ENCODE measurements around the gene LRRC70. TPM values are rescaled to one million over a fixed set of nuclear protein-coding genes. Genes with fewer than 3 reads are reported as not detected.

Gene LRRC70
- total and polyA plus RNA-seq, 2 experiments from 2014 or later: 0.54 to 0.68 TPM

DNA sequence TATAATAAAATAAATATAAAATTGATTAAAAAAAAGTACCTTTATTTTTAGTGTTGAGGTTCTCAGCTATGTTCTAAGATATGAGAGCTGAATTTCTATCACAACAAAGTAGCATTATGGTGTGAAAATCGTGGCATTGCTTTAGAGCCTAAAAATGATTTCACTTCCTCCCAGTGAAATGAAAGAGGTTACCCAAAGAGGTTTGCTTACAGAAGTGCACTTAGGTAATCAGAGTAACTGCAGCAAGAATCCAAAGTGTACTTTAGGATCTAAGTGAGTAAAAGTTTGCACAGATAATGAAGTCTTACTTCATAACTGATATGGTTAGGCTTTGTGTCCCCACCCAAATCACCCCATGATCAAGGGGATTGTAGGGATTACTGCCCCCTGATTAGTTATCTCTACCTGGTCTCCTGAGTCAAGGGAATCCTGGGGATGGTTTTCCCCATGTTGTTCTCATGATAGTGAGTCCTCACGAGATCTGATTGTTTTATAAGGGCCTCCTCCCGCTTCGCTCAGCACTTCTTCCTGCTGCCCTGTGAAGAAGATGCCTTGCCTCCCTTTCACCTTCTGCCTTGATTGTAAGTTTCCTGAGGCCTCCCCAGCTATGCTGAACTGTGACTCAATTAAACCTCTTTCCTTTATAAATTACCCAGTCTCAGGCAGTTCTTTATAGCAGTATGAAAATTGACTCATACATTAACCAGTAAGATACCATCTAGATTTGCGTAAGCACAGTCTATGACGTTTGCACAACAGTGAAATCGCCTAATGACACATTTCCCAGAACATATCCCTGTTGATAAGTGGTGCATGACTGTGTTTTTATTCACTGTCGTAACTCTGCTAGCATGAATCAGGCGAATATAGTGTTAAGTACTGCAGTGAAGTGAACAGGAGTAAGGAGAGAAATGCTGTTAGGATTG is 40.3 kb upstream of the LRRC70 start:
- no peaks in the 10 kb centered on the region for H3K9me3 ChIP-seq (ENCODE audit: low read depth)
- TF ChIP-seq, protein P1, sequence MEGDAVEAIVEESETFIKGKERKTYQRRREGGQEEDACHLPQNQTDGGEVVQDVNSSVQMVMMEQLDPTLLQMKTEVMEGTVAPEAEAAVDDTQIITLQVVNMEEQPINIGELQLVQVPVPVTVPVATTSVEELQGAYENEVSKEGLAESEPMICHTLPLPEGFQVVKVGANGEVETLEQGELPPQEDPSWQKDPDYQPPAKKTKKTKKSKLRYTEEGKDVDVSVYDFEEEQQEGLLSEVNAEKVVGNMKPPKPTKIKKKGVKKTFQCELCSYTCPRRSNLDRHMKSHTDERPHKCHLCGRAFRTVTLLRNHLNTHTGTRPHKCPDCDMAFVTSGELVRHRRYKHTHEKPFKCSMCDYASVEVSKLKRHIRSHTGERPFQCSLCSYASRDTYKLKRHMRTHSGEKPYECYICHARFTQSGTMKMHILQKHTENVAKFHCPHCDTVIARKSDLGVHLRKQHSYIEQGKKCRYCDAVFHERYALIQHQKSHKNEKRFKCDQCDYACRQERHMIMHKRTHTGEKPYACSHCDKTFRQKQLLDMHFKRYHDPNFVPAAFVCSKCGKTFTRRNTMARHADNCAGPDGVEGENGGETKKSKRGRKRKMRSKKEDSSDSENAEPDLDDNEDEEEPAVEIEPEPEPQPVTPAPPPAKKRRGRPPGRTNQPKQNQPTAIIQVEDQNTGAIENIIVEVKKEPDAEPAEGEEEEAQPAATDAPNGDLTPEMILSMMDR (IDR thresholded peaks at IDR 0.05; ENCODE audit: low read depth, low read length): no peak
- peak in 1 of 2 donors; percentile 97 for DNase-seq (ENCODE audit: low read depth in 1 of 2, low spot score in 1 of 2)
- H3K4me3 ChIP-seq: no peak overlapping the region
- no peaks in the 10 kb centered on the region for H3K4me1 ChIP-seq (ENCODE audit: low read depth)
- no peaks in the 10 kb centered on the region for H3K27me3 ChIP-seq
- H3K36me3 ChIP-seq: no peaks in the 10 kb centered on the region
- no peak overlapping the region for H3K27ac ChIP-seq

DNA sequence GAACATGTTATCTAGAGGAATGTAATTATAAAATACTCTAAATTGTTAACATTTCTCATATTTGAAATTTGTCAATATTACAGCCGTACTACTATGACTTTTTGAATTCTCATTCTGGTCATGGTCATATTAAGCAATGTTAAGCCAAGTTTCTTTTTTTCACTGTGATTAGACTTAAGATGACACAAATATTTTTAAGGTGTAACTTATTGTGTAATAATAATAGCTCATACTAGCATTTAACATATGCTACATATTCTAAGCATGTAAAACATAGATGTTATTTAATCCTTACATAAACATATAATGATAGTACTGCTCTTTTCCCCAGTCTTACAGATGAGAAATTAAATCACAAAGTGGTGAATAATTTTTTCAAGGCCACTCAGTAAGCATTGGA is 35.9 kb upstream of the LRRC70 start:
- Histone ChIP-seq H3K4me1 (ENCODE audit: low read depth) (no peaks in the 10 kb centered on the region), H3K4me3 (no peak overlapping the region), H3K27me3 (no peaks in the 10 kb centered on the region), H3K9me3 (ENCODE audit: low read depth) (no peaks in the 10 kb centered on the region), H3K27ac (no peak overlapping the region), H3K36me3 (no peaks in the 10 kb centered on the region)
- TF ChIP-seq, protein P1 (IDR thresholded peaks at IDR 0.05; ENCODE audit: low read depth, low read length): no peak
- DNase-seq (ENCODE audit: low read depth in 1 of 2, low spot score in 1 of 2): no peak

GRCh38 chr5:62547945-62548630 is 30.5 kb upstream of the LRRC70 start:
- Histone ChIP-seq H3K27me3 (no peaks in the 10 kb centered on the region), H3K27ac (no peak overlapping the region), H3K36me3 (no peaks in the 10 kb centered on the region), H3K4me1 (ENCODE audit: low read depth) (no peaks in the 10 kb centered on the region), H3K4me3 (no peak overlapping the region), H3K9me3 (ENCODE audit: low read depth) (no peaks in the 10 kb centered on the region)
- DNase-seq (ENCODE audit: low read depth in 1 of 2, low spot score in 1 of 2): no peak
- TF ChIP-seq, protein P1 (IDR thresholded peaks at IDR 0.05; ENCODE audit: low read depth, low read length): no peak

GRCh38 chr5:62550103-62550502 is 28.5 kb upstream of the LRRC70 start:
- TF ChIP-seq, protein P1 (IDR thresholded peaks at IDR 0.05; ENCODE audit: low read depth, low read length): no peak

DNA sequence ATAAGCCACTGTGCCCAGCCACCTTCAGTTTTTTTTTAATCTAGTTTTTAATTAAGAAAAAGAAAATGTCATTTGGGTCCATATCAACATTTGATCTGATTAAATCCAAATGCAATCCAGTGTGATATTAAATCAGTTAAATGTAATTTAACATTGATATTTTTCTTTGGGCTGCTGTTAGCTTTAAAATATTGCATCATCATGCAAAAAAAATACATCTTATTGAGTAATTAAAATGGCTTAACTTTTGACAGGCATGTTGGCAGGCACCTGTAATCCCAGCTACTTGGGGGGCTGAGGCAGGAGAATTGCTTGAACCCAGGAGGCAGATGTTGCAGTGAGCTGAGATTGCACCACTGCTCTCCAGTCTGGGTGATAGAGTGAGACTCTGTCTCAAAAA is 22.7 kb upstream of the LRRC70 start:
- TF ChIP-seq, protein P1 (IDR thresholded peaks at IDR 0.05; ENCODE audit: low read depth, low read length): no peak

More at GRCh38 chr5:62550103-62550502, 28.5 kb upstream of the LRRC70 start:
- Histone ChIP-seq H3K4me1 (ENCODE audit: low read depth) (no peaks in the 10 kb centered on the region), H3K9me3 (ENCODE audit: low read depth) (no peaks in the 10 kb centered on the region), H3K36me3 (no peaks in the 10 kb centered on the region), H3K4me3 (no peak overlapping the region), H3K27ac (no peak overlapping the region), H3K27me3 (no peaks in the 10 kb centered on the region)
- DNase-seq (ENCODE audit: low read depth in 1 of 2, low spot score in 1 of 2): no peak

More for the DNA sequence above, 22.7 kb upstream of the LRRC70 start:
- Histone ChIP-seq H3K4me3 (no peak overlapping the region), H3K9me3 (ENCODE audit: low read depth) (no peaks in the 10 kb centered on the region), H3K27me3 (no peaks in the 10 kb centered on the region), H3K36me3 (no peaks in the 10 kb centered on the region), H3K4me1 (ENCODE audit: low read depth) (no peaks in the 10 kb centered on the region), H3K27ac (no peak overlapping the region)
- DNase-seq (ENCODE audit: low read depth in 1 of 2, low spot score in 1 of 2): no peak

Data from cardiac muscle cell (in vitro differentiated cells and primary cell).